Ureter (tissue), 1 donor: ENCODE results near the gene FGD4. TPM values are rescaled to one million over a fixed set of nuclear protein-coding genes. Genes with fewer than 3 reads are reported as not detected.

Source experiments
- DNase-seq: peaks from one replicate; pipeline ENCODE4 v3.0.0-alpha.2; 2020; ENCODE audit warnings: low spot score
- total RNA-seq: library from RNA; stranded (reverse); gene quantifications from one replicate; pipeline ENCODE4 v1.2.4, GENCODE V29; 2023
- donor health status: DM: yes; HTN: yes; CAD: no.

Gene FGD4
- total RNA-seq, 1 donor from 2014 or later, result 26.3 TPM

GRCh38 chr12:32671930-32672780, 272.8 kb downstream of the FGD4 start:
- no peak for DNase-seq

DNA sequence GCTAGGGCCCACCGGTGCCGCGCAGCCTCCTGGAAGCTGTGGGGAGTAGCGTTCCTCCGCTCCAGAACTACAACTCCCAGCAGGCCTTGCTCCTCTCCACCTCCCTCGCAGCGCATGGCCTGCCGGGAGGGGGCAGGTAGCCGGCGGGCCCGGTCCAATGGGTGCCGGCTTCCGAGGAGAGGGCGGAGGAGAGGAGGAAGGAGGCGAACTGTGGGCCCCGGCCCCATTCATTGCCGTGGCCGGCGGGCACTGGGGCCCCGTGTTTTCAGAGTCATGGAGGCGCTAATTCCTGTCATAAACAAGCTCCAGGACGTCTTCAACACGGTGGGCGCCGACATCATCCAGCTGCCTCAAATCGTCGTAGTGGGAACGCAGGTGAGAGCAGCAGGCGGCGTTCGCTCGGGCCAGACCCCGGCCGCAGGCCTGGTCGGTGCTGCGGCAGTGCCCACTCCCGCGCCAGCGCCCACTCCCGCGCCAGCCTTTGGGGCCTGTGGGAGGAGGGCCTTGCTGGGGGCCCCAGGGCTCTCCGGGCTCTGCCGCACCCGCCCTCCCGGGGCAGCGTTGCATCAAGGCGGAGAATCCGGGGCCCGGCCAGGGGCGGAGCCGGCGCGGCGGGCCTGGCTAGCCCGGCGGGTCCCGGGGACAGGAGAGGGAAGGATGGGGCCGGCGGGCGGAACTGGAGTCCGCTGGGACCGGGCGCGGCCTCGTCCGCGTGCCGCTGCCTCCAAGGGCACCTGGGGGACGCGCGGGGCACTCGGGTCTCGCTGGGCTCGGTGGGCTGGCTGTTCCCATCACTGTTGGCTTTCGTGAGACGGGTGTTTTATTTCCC, 279.9 kb downstream of the FGD4 start, which contains the start of gene DNM1L:
Gene DNM1L, plus strand, starts transcription at position 211 of the 829 bp plus-strand sequence. Its CDS starts 63 bp downstream, at position 274.
- peak; percentile 94 for DNase-seq

GRCh38 chr12:32679920-32680237, 280.5 kb downstream of the FGD4 start:
- no peak for DNase-seq

DNA sequence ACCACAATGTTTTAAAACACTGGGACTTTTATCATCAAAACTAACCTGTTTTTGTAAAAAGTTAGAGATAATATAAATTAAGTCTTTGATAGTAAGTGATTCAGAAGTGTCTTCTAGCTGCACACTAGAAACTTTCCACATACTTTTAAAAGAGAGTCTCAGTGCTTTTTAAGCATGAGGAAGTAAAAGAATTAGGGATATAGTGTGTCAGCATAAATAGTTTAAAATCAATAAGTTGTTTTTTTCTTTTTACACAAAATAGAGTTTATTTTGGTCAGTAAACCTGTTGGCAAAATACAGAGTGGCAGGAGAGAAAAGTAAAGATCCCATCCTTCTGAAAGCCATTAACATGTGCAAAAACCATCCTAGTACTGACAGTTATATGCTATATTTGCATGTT, 281.4 kb downstream of the FGD4 start:
- no peak for DNase-seq

GRCh38 chr12:32681272-32681671, 281.9 kb downstream of the FGD4 start:
- no peak for DNase-seq

GRCh38 chr12:32686340-32686739, 287.0 kb downstream of the FGD4 start:
- DNase-seq, result no peak

GRCh38 chr12:32688786-32689185, 289.4 kb downstream of the FGD4 start:
- DNase-seq, result no peak

DNA sequence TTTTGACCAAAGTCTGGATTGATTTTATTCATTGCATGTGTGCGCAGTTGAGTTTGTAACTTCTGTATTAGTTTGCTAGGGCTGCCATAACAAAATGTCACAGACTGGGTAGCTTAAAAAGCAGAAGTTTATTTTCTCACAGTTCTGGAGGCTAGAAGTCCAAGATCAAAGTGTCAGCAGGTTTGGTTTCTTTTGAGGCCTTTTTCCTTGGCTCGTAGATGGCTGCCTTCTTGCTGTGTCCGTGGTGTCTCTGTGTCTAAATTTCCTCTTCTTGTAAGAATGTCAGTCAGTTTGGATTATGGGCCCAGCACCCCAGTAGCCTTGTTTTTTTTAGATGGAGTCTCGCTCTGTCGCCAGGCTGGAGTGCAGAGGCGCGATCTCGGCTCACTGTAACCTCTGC, 291.6 kb downstream of the FGD4 start:
- DNase-seq, result no peak

- DNase-seq, result no peak
Observed at GRCh38 chr12:32692358-32692757, 293.0 kb downstream of the FGD4 start.

GRCh38 chr12:32693036-32693435, 293.7 kb downstream of the FGD4 start:
- no peak for DNase-seq
